AG08396 (cell line): ENCODE data around the gene MRPL20.
"Not testable (repeated sequence)": the region's sequence is repeated elsewhere in the genome, so short reads cannot be mapped to it uniquely, and the experiment has no call there.

Experiments
- DNase-seq: peaks from one replicate; pipeline ENCODE4 v3.0.0; 2012; ENCODE audit warnings: low spot score, mixed read lengths

The MRPL20 gene

DNA sequence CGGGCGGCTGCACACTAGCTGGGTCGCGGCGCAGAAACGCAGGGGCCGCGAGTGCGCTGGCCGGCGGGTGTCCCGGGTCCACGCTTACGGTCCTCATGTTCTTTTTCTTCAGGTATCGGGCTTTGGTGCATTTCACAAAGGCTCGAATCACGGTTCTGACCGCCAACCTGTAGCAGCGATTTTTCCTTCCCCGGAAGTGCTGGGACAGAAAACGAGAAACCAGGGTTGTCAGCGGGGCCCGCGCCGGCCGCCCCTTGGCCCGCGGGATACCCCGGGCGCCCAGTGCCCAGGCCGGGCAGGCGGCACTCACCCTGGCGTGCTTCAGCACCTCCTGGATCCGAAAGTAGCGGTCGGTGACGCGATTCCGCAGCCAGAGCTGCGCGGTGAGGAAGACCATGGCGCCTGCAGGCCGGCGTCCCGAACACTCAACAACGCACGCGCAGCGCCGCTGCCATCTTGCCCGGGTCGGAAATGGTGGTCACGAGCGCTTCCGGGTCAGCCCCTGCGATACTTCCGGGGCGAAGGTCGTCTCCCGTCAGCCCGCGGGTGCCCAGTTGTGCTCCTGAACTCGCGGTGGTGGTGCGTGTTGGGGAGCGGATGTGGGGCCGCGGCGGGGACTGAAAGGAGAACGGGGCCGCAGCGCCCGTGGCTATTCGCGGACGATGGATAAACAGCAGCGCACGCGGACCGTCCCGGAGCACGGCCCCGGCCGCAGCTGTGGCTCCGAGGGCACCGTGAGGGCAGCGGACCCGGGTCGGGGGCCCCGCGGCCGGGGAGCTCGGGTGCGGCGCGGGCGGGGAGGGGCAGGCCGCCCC lies at the start of gene MRPL20:
Gene MRPL20, minus strand, starts transcription at position 473 of the 815 bp plus-strand sequence. Its CDS starts 76 bp downstream, at position 397.
- DNase-seq, result peak; percentile 97

DNA sequence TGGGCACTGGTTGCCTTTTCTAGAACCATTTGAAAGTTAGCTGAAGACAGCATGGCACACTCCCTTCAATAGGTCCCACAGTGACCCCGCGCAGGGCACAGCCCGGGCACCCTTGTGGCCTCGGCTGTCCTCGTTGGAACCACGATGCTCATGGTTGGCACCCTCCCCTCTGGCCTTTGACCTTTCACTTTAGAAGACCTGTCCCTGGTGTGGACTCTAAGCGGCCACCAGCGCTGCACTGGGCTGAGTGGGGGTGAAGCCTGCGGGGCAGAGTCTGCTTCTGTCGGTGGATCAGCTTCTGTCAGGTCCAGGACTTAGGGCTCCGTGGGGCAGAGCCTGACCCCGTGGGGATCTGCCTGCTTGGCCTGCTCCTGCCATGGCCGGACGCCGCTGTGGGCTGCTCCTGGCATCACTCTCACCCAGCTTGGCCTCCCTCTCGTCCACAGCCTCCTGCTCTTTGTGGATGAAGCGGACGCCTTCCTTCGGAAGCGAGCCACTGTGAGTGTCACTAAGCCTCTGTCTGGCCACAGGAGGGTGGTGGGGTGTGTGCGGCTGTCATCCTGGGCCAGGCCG lies 49.7 kb upstream of the MRPL20 start:
- not testable (repeated sequence) for DNase-seq

DNA sequence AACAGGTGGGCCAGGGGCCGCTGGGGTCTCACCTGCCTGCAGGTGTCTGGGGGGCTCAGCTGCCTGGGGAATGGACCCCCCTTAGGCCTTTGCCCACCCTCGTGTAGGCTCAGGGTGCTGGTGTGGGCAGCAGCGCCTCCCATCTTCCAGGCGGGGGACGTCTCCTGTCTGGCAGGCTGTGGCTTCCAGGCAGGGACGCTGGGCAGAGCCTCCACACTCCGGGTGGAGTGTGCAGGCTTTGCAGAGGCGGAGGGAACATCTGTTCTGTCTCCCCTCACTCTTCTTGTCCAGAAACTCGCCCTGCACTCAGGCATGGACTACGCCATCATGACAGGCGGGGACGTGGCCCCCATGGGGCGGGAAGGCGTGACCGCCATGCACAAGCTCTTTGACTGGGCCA lies 48.8 kb upstream of the MRPL20 start:
- not testable (repeated sequence) for DNase-seq

DNA sequence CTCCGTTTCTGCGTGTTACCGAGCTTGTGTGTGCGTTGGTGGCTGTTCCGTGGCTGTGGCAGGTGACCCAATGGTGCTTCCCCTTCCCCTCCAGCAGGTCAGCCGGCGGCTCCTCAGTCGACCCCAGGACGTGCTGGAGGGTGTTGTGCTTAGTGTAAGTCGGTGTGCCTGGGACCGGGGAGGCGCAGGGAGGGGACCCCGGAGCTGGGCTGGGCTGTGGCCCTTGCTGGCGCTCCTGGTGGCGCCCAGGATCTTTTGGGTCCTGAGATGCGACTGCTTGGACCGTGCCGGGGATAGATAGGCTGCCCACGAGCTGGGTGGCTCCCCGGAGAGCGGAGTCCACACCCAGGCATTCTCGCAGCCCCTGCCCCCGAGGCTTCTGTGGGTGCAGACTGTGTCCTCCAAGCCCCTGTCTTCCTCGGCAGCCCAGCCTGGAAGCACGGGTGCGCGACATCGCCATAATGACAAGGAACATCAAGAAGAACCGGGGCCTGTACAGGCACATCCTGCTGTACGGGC lies 48.3 kb upstream of the MRPL20 start:
- DNase-seq, result no peak

DNA sequence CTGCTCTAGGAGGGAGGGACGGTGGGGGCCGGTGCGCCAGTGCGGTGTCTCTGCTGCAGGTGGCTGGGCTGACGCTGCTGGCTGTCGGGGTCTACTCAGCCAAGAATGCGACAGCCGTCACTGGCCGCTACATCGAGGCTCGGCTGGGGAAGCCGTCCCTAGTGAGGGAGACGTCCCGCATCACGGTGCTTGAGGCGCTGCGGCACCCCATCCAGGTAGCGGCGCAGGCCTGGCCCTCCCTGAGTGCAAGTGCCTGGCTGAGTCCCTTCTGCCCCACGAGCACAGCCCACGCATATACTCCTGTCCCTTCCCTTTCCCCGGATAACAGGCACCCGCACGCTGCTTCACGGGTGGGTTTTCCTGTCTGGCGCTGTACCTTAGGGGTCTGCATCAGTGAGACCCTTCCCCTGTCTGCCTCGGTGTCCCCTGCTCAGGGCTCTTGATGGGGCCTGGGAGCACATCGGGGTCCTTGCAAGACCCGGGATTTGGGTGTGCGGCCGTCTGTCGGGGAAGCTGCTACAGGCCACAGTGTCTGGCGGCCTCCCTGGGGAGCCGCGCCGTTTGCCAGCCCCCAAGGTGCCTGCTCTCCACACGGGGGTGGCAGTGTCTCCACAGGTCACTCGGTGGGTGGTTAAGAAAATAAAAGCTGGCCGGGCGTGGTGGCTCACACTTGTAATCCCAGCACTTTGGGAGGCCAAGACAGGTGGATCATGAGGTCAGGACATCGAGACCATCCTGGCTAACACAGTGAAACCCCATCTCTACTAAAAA lies 47.4 kb upstream of the MRPL20 start:
- DNase-seq, result not testable (repeated sequence)

DNA sequence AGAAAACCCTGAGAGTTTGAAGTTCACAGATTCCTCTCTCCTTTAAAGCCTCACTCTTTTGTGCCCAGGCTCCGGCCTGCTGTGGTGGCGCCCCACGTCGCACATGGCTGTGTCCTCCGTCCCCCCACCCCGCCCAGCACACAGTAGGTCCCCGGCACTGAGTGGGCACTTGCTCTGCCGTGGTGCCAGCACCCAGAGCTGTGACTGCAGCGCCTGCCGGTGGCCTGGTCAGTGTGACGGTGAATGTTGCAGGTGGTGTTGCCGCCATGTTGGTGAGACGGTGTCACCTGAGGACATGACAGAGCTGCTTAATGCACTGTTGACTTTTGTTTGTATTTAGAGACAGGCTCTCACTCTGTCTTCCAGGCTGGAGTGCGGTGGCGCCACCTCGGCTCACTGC lies 45.8 kb upstream of the MRPL20 start:
- no peak for DNase-seq

DNA sequence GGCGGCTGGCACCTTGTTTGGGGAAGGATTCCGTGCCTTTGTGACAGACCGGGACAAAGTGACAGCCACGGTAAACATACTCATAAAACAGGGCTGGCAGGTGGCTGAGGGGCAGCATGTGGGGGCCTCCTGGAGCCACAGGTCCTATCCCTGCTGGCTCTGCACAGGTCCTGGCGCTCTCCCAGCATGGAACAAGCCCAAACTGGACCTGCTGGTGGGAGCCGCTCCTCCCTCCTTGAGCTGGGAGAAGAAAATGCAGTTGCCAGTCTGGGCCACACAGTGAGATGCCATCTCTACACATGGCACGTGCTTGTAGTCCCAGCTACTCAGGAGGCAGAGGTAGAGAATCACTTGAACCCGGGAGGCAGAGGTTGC lies 45.3 kb upstream of the MRPL20 start:
- DNase-seq, result not testable (repeated sequence)

DNA sequence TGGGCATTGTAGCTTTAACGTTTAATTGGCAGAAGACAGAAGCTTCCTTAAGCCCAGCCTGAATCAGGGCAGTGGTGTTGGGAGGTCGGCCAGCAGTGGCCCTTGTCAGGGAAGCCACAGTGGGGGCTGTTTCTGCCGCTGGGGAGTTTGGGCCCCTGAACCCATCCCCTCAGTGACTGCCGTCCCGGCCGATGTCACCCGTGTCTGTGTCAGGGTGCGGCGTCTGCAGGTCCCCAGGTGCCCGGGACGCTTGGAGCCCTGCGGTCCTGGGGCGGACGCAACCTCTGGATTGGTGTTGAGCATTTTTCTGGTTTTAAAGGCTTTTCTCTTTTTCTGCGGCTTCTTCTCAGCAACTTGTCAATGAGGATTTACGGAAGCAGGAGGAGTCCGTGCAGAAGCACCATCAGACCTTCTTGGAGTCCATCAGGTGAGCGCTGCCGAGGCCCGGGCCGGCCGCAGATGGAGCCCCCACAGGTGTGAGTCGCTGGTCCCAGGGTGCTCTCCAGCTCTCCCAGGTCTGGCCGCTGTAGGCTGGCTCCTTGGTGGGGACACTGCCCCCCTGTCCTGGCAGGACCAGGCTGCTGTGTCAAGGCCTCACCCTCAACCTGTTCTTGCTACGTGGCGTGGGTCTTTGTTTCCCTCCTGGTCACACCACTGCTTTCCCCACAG lies 44.7 kb upstream of the MRPL20 start:
- DNase-seq, result no peak

DNA sequence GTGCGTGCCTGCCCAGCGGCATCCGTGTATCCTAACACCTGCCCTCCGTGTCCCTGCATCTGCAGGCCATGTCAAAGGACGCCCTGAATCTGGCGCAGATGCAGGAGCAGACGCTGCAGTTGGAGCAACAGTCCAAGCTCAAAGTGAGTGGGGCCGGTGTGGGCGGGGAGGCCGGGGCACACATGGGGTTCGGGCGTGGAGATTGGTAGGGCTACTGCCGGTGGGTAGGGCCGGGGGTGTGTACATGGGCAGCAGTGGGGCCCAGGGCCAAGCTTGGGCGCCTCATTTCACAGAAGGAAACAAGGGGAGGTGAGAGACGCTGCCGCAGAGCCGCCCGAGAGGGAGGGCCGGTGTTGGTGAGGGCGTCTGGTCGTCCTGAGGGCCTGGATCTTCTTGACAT lies 43.5 kb upstream of the MRPL20 start:
- DNase-seq, result not testable (repeated sequence)

DNA sequence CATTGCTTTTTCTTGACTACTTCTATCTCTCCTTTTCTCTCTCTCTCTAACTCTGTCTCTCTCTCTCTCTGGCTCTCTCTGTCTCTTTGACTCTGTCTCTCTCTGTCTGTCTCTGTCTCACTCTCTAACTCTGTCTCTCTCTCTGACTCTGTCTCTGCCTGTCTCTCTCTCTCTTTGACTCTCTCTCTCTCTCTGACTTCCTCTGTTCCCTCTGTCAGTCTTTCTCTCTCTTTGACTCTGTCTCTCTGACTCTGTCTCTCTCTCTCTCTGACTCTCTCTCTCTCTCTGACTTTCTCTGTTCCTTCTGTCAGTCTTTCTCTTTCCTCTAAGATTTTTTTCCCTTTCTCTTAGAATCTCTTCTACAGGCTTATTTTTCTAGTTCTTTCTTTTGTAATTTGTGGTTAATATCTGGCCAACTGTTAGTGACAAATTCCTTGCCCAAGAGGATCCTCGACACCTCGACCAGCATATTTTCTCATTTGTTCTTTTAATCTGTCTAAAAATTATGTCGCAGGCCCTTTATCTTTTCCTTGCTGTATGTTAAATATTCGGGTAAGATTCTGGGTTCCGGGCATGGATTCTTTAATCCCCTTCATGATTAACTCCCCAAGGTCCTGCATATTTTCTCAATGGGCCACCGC lies 42.1 kb upstream of the MRPL20 start, which contains the start of gene ATAD3C:
Gene ATAD3C, plus strand, starts transcription at position 591 of the 641 bp plus-strand sequence. CDS start 995 bp downstream, outside the sequence.
- no peak for DNase-seq

DNA sequence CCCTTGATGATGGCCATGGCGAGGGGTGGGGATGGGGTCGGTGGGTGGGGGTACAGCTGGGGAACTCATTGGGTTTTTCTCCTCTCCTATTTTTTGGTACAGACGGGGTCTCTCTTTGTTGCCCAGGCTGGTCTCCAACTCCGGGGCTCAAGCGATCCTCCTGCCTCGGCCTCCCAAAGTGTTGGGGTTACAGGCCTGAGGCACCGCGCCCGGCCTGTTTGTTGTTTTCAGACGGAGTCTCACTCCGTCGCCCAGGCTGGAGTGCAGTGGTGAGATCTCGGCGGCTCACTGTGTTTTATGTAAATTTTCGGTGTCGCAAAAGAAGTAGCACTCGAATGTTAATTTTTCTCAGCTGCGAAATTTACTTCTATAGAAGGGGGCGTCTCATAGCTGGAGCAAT lies 39.5 kb upstream of the MRPL20 start:
- not testable (repeated sequence) for DNase-seq

DNA sequence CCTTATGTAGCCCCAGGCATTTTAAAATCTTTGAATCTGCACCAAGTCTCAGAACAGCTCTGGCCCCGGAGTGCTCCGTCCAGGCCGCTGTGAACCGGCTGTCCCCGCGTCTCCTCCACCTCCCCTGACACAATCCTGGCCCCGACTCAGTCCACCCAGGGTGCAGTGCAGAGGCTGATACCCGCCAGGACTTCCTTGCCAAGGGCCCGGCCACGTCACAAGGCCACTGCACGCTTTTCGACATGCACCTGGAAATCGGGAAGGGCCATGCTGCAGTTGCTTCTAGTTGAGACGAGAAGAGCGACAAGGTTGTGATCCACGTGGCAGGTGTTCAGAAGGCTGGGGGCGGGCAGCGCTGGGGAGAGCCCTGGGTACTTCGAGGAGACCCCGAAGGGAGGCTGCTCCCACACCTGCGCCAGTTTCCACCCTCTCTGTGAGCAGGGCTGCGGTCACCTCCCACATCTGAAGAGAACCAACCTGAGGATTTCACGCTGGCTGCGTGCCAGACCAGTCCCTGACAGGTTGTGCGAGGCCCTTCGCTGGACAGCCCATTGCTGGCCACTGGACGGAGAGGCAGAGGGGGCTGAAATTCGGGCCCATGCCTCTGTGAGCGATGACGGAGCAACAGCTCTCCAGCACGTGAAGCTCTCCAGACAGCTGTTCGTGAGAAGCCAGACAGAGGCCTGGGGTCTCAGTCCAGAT lies 35.1 kb upstream of the MRPL20 start:
- DNase-seq, result no peak

DNA sequence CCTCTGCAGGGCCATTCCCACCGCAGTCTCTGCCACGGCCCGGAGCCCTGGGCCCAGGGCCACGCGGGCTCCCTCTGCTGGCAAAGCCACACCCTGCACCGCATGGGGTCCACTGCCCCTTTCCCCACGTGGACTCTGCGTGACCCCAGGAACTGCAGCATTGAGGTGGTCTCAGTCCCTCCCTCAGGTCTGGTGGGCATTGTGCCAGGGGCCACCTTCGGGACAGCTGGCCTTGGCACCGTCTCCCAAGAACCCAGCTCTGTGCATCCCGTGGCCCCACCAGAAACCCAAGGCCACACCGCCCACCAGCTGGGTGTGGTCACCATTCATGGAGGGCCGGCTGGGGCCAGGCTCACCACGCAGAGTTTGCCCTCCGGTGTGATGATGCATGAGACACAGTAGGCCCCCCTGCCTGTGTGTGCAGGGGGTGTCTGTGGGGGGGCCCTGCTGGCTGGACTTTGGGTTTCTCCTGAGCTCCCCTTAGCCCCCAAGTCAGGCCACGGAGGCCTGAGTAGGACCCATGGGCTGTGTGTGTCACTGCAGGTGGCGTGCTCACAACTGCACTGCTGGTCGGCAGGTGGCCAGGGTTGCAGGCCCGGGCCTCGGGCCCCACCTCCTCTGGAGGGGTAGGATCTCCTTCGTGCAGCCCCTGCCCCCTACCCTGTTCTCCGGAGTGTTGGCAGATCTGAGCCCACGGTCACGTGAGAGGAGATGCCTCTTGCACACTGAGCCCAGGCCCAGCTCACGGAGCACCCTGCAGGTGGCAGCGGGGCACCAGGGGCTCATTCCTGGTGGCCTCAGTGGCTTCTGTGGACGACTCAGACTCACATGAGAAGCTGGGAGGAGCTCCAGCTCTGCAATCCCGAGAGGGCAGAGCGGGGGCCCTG lies 34.2 kb upstream of the MRPL20 start:
- peak; percentile 90 for DNase-seq

DNA sequence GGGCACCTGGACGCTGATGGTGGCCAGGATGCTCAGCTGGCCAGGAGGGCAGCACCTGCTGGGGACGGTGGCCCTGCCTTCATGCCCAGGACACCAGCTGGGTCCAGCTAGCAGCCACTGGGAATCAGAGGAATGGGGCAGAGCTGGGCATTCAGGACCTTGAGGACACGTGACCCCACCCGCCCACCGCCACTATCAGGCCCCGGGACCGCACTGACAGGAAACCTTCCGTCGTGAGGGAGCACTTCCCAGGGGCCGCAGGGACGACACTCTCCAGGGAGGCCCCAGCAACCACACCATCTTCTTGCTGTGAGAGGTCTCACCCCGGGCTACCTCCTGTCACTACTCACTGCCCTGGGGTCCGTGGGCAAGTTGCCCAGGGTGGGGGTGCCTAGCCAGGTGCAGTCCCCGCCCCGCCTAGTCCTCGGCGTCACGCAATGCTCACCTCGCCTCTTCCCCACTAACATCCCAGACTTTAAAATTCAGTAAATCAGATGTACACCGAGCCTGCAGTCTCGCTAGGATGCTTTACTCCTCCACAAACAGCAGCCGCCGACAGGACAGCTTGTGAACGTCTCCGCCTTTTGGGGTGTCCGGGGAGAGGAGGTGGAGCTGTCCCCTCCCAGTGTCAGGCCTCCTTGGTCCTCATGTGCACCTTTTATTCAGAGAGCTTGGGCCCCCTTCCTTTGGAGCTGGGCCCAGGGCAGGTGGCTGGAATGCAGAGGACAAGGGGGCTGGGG lies 33.3 kb upstream of the MRPL20 start:
- peak; percentile 9 for DNase-seq

DNA sequence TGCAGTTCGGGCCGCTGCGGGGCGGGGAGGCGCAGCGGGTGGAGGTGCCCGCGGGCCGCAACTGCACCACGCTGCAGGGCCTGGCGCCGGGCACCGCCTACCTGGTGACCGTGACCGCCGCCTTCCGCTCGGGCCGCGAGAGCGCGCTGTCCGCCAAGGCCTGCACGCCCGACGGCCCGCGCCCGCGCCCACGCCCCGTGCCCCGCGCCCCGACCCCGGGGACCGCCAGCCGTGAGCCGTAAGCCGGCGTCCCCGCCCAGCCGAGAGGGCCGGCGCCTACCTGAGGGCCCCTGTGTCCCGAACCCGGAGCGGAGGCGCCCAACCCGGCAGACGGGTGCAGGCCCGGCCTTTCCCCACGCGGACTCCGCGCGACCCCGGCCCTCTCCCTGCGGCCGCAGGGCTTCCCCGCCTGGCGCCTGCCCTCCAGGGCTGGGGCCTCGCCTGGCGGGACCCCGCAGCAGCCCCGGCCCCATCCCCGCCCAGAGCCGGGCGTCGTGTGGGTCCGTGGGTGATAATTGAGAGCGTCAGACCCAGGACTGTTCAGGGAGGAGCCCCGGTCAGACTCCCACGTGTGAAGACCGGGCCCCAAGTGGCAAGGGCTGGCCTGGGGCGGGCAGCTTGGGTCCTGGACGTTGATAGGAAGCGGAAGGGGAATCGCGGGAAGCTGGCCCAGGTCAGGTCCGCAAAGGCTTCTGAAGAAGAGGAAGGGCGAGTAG lies 32.6 kb upstream of the MRPL20 start:
- no peak for DNase-seq

DNA sequence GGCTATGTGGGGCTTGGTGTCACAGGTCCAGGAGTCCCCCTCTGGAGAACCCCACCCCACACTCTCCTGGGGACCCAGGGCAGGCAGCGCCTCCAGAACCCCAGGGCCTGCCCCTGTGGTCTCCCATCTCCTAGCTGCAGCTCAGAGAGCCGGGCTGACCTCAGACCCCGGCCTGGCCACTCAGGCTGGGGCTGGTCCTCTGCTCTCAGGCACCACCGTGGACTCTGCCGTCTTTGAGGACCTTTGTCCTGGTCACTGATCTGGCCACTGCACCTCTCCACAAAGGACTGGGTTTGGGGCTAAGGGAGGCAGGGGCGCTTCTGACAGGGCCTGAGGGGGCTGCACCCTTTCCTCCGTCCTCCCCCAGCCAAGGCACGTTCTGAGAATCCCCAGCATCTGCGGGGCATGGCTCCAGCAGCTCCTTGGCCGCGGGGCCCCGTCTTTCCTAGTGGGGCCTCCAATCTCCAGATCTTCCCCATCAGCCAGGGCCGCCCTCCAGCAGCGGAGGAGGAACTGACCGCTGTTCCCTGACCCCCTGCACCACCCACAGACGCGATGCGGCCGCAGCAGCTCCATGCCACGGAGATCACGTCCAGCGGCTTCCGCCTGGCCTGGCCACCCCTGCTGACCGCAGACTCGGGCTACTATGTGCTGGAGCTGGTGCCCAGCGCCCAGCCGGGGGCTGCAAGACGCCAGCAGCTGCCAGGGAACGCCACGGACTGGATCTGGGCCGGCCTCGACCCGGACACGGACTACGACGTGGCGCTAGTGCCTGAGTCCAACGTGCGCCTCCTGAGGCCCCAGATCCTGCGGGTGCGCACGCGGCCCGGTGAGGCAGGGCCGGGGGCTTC lies 31.7 kb upstream of the MRPL20 start:
- DNase-seq, result no peak

DNA sequence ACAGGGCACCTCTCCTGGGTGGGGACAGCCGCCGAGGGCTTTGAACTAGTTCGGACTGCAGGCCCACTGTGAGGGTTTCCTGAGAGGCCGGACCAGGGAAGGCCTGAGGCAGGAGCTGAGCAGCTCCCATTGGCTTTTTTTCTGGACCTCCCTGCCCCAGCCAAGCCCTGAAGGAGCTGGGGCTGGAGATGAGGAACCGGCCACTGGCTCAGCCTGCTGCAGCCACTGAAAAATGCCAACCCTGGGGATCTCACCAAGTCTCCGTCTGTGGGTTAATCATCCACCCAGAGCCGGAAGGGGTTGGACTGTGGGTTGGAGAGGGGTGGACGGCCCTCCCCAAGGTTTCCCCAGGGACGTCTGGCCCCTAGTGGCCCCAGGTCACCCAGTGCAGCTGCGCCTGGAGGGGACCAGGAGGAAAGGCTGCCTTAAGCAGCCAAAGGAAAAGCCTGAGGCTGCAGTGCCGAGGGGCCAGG lies 30.8 kb upstream of the MRPL20 start:
- peak; percentile 35 for DNase-seq
